CD4-positive, CD25-positive, alpha-beta regulatory T cell (primary cell): ENCODE results near the gene HSD17B4. TPM values are rescaled to one million over a fixed set of nuclear protein-coding genes. Genes with fewer than 3 reads are reported as not detected.

ENCODE experiments used
- ATAC-seq, 2 donors: fragments of 150-1000 bp; cut with Tn5 transposase; one replicate each; pipeline ENCODE4 v1.10.0; 2021; ENCODE audit warnings: low read depth in 2 of 2, moderate number of reproducible peaks in 2 of 2, moderate library complexity in 1 of 2
- DNase-seq, 3 donors: peaks; one replicate each; pipeline versions ENCODE4 v3.0.0 to v3.0.0-alpha.2; 2012 to 2022; ENCODE audit warnings: mixed read lengths in 1 of 3
- H3K27ac ChIP-seq: one replicate; pipeline ENCODE4 v1.7.0; 2013; ENCODE audit warnings: mild to moderate bottlenecking, low read length; ENCODE audit not compliant: insufficient read depth, poor library complexity, severe bottlenecking
- H3K27me3 ChIP-seq: one replicate; pipeline ENCODE4 v1.7.0; 2013; ENCODE audit warnings: low read length; ENCODE audit not compliant: control insufficient read depth, insufficient read depth
- H3K36me3 ChIP-seq: one replicate; pipeline ENCODE4 v1.7.0; 2013; ENCODE audit warnings: mild to moderate bottlenecking, low read length, moderate library complexity; ENCODE audit not compliant: control insufficient read depth, insufficient read depth
- H3K4me1 ChIP-seq: 2 replicates; pipeline ENCODE4 v1.7.0; 2013; ENCODE audit warnings: mild to moderate bottlenecking, low read length; ENCODE audit not compliant: insufficient read depth, control insufficient read depth, poor library complexity, severe bottlenecking
- H3K4me3 ChIP-seq: one replicate; pipeline ENCODE4 v1.7.0; 2013; ENCODE audit warnings: low read depth, mild to moderate bottlenecking, low read length, moderate library complexity
- H3K9me3 ChIP-seq, 2 experiments: 1 replicate in 1 of 2; 2 replicates in 1 of 2; pipeline ENCODE4 v1.7.0; 2013; ENCODE audit warnings: low read length in 2 of 2, mild to moderate bottlenecking in 1 of 2, moderate library complexity in 1 of 2; ENCODE audit not compliant: control insufficient read depth in 2 of 2
- H3K27ac Mint-ChIP-seq, 3 donors: one replicate each; pipeline ENCODE4 v1.8.0; 2020 to 2022; ENCODE audit warnings: mild to moderate bottlenecking in 3 of 3, mixed read lengths in 3 of 3, moderate library complexity in 2 of 3
- H3K27me3 Mint-ChIP-seq: one replicate; pipeline ENCODE4 v1.8.0; 2022; ENCODE audit warnings: mild to moderate bottlenecking, mixed read lengths
- H3K36me3 Mint-ChIP-seq: one replicate; pipeline ENCODE4 v1.8.0; 2020; ENCODE audit warnings: mixed read lengths
- H3K4me1 Mint-ChIP-seq, 4 donors: one replicate each; pipeline ENCODE4 v1.8.0; 2020 to 2022; ENCODE audit warnings: mixed read lengths in 4 of 4, mild to moderate bottlenecking in 1 of 4
- H3K4me3 Mint-ChIP-seq, 4 donors: one replicate each; pipeline ENCODE4 v1.8.0; 2020 to 2022; ENCODE audit warnings: mild to moderate bottlenecking in 4 of 4, mixed read lengths in 4 of 4, moderate library complexity in 3 of 4
- H3K9me3 Mint-ChIP-seq, 7 donors: one replicate each; pipeline ENCODE4 v1.8.0; 2020 to 2022; ENCODE audit warnings: mixed read lengths in 7 of 7, mild to moderate bottlenecking in 3 of 7, moderate library complexity in 2 of 7
- polyA plus RNA-seq, 4 donors: library from polyadenylated mRNA; unstranded; fragments of 300-500 nt; fragmentation: Illumina TruSeq; gene quantifications; one replicate each; pipeline ENCODE4 v1.2.3, GENCODE V29; 2021
- total RNA-seq: library from RNA; stranded (reverse); gene quantifications from one replicate; pipeline ENCODE4 v1.2.3, GENCODE V29; 2022

Gene HSD17B4
- total and polyA plus RNA-seq, 5 donors from 2014 or later: 31.3 to 73.3 (median 37.2) TPM

DNA sequence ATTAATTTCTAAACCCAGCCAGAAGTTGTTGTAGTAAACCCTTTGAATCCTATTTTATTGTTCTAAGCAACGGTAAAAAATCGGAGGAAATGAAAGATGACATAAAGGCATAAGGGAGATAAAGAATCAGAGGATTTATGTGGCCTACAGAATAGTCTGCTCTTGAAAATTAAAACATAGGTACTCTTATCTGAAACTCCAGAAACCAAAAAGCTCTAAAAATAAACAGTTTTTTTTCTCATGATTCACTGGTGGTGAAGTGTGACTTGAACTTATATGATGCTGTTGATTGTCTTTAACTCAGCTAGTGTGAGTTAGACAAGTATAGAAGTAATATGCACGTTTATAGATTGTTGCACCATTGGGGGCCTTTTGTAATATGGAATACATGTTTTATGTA lies 80.3 kb downstream of the HSD17B4 start:
- peaks cover 0 to 14% (median under 1%) of the 10 kb centered on the region in 4 donors for H3K4me1 Mint-ChIP-seq
- Histone ChIP-seq H3K4me3 (no peak overlapping the region), H3K4me1 (no peaks in the 10 kb centered on the region), H3K27me3 (no peaks in the 10 kb centered on the region), H3K9me3 (no peaks in the 10 kb centered on the region), H3K36me3 (peaks cover 20% of the 10 kb centered on the region), H3K27ac (no peak overlapping the region)
- no peaks in the 10 kb centered on the region for H3K27me3 Mint-ChIP-seq
- no peak for ATAC-seq
- H3K36me3 Mint-ChIP-seq: peaks cover 34% of the 10 kb centered on the region
- no peak overlapping the region for H3K4me3 Mint-ChIP-seq
- peaks cover 0 to 2% (median 0%) of the 10 kb centered on the region in 7 donors for H3K9me3 Mint-ChIP-seq
- H3K27ac Mint-ChIP-seq: no peak overlapping the region
- no peak for DNase-seq

DNA sequence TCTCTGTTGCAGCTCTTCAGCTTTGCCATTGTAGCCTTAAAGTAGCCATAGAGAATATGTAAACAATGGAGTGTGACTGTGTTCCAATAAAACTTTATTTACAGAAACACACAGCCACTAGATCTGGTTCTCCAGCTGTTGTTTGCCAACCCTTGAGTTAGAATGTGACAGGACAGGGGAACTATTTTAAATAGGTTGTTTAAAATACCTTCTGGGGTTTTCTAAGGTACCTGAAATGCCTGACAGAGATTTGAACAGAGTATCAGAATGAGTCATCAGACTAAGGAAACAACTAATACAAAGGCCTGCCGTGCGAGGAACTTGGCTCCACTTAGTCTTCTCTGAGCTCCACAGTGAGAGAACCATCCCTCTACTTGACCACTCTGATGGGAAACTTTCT lies 85.4 kb downstream of the HSD17B4 start:
- Histone ChIP-seq H3K36me3 (peaks cover 12% of the 10 kb centered on the region), H3K4me1 (no peaks in the 10 kb centered on the region), H3K9me3 (no peaks in the 10 kb centered on the region), H3K27ac (no peak overlapping the region), H3K4me3 (no peak overlapping the region), H3K27me3 (no peaks in the 10 kb centered on the region)
- no peak overlapping the region for H3K4me3 Mint-ChIP-seq
- H3K27ac Mint-ChIP-seq: no peak overlapping the region
- H3K36me3 Mint-ChIP-seq: peaks cover 45% of the 10 kb centered on the region
- no peaks in the 10 kb centered on the region for H3K27me3 Mint-ChIP-seq
- peak in 1 of 3 donors; percentile 60 for DNase-seq
- H3K9me3 Mint-ChIP-seq: peaks cover 0 to 2% (median 0%) of the 10 kb centered on the region in 7 donors
- peaks cover 0 to 23% (median 6%) of the 10 kb centered on the region in 4 donors for H3K4me1 Mint-ChIP-seq
- peak in 1 of 2 donors; percentile 25 for ATAC-seq

DNA sequence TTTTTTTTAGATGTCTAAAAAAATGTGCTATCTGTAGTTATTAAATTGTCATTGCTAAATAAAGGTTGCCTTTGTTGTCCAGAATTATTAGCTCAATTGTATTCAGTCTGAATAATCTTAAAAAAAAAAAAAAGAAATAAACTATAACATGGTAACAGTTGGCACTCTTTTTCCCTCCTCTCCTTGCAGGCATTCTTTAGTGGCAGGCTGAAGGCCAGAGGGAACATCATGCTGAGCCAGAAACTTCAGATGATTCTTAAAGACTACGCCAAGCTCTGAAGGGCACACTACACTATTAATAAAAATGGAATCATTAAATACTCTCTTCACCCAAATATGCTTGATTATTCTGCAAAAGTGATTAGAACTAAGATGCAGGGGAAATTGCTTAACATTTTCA lies 89.4 kb downstream of the HSD17B4 start:
- DNase-seq (no peak), ATAC-seq (no peak)
- H3K36me3 Mint-ChIP-seq: peaks cover 33% of the 10 kb centered on the region
- no peak overlapping the region for H3K4me3 Mint-ChIP-seq
- H3K4me3 ChIP-seq: no peak overlapping the region
- no peaks in the 10 kb centered on the region for H3K27me3 ChIP-seq
- no peaks in the 10 kb centered on the region for H3K9me3 ChIP-seq
- peaks cover 0 to 18% (median 6%) of the 10 kb centered on the region in 4 donors for H3K4me1 Mint-ChIP-seq
- no peaks in the 10 kb centered on the region for H3K4me1 ChIP-seq
- no peak overlapping the region for H3K27ac ChIP-seq
- H3K27me3 Mint-ChIP-seq: no peaks in the 10 kb centered on the region
- H3K27ac Mint-ChIP-seq: no peak overlapping the region
- peaks cover 9% of the 10 kb centered on the region for H3K36me3 ChIP-seq
- peaks cover 0 to 2% (median 0%) of the 10 kb centered on the region in 7 donors for H3K9me3 Mint-ChIP-seq

GRCh38 chr5:119551819-119552218 lies 99.5 kb downstream of the HSD17B4 start:
- Mint-ChIP-seq H3K36me3 (no peaks in the 10 kb centered on the region), H3K27me3 (no peaks in the 10 kb centered on the region), H3K27ac (no peak overlapping the region), H3K4me3 (no peak overlapping the region), H3K4me1 (no peaks in the 10 kb centered on the region), H3K9me3 (peaks cover 2 to 11% (median 6%) of the 10 kb centered on the region in 7 donors)
- Histone ChIP-seq H3K27ac (no peak overlapping the region), H3K4me3 (no peak overlapping the region), H3K36me3 (no peaks in the 10 kb centered on the region), H3K4me1 (no peaks in the 10 kb centered on the region), H3K9me3 (no peaks in the 10 kb centered on the region), H3K27me3 (no peaks in the 10 kb centered on the region)
- DNase-seq (no peak), ATAC-seq (no peak)

DNA sequence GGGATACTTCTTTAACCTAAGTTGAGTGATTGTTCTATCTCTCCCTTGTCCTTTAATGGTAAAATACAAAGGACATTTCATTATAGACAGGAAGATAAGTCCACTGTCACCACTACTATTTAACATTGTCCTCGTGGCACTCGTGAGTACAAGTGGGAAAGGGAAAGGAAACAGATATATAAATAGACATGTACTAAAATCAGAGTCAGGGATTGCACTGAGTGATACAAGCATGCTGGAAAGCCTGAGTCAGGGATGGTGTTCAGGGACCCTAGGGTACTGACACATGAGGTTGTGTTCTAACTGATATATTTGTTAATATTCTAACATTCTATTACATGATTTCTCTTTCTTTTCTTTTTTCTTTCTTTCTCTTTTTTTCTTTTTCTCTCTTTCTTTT lies 102.3 kb downstream of the HSD17B4 start:
- no peak overlapping the region for H3K4me3 Mint-ChIP-seq
- H3K36me3 Mint-ChIP-seq: peaks cover 4% of the 10 kb centered on the region
- Histone ChIP-seq H3K9me3 (no peaks in the 10 kb centered on the region), H3K27me3 (no peaks in the 10 kb centered on the region), H3K36me3 (no peaks in the 10 kb centered on the region), H3K4me1 (no peaks in the 10 kb centered on the region), H3K4me3 (no peak overlapping the region), H3K27ac (no peak overlapping the region)
- H3K27ac Mint-ChIP-seq: no peak overlapping the region
- no peaks in the 10 kb centered on the region for H3K4me1 Mint-ChIP-seq
- peaks cover 4% of the 10 kb centered on the region for H3K27me3 Mint-ChIP-seq
- no peak for ATAC-seq
- DNase-seq: no peak
- H3K9me3 Mint-ChIP-seq: peaks cover 3 to 28% (median 12%) of the 10 kb centered on the region in 7 donors

DNA sequence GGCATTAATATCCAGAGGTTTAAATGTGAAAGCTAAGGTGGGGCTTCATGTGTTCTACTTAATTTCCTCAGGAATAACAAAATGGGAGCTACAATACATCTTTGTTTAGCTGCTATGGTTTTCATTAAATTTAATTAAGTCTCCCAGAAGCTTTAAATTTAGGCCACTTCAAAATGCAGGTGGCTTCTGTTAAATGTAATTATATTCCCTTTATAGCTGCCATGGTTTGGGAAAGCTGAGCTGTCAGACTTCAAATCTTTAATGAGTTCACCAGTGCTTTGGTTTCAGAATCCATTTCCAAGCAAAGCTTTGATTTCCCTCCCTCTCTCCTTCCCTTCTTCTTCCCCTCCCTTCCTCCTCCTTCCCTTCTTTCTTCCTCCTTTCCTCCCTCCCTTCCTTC lies 118.6 kb downstream of the HSD17B4 start:
- no peaks in the 10 kb centered on the region for H3K27me3 ChIP-seq
- Mint-ChIP-seq H3K27ac (peak overlapping the region in 1 of 3 donors; percentile 48), H3K27me3 (no peaks in the 10 kb centered on the region), H3K9me3 (no peaks in the 10 kb centered on the region), H3K36me3 (no peaks in the 10 kb centered on the region), H3K4me1 (no peaks in the 10 kb centered on the region), H3K4me3 (no peak overlapping the region)
- no peak overlapping the region for H3K4me3 ChIP-seq
- ATAC-seq: no peak
- no peaks in the 10 kb centered on the region for H3K9me3 ChIP-seq
- no peak overlapping the region for H3K27ac ChIP-seq
- DNase-seq: no peak
- H3K4me1 ChIP-seq: no peaks in the 10 kb centered on the region
- no peaks in the 10 kb centered on the region for H3K36me3 ChIP-seq

GRCh38 chr5:119578937-119579336 lies 126.6 kb downstream of the HSD17B4 start:
- Mint-ChIP-seq H3K36me3 (no peaks in the 10 kb centered on the region), H3K27ac (no peak overlapping the region), H3K4me1 (no peaks in the 10 kb centered on the region), H3K9me3 (peaks cover 0 to 3% (median 0%) of the 10 kb centered on the region in 7 donors), H3K4me3 (no peak overlapping the region), H3K27me3 (peaks cover 24% of the 10 kb centered on the region)
- peak in 1 of 2 donors; percentile 34 for ATAC-seq
- H3K4me3 ChIP-seq: no peak overlapping the region
- H3K4me1 ChIP-seq: no peaks in the 10 kb centered on the region
- no peak overlapping the region for H3K27ac ChIP-seq
- no peaks in the 10 kb centered on the region for H3K9me3 ChIP-seq
- H3K36me3 ChIP-seq: no peaks in the 10 kb centered on the region
- peak in 1 of 3 donors; percentile 59 for DNase-seq
- H3K27me3 ChIP-seq: no peaks in the 10 kb centered on the region

DNA sequence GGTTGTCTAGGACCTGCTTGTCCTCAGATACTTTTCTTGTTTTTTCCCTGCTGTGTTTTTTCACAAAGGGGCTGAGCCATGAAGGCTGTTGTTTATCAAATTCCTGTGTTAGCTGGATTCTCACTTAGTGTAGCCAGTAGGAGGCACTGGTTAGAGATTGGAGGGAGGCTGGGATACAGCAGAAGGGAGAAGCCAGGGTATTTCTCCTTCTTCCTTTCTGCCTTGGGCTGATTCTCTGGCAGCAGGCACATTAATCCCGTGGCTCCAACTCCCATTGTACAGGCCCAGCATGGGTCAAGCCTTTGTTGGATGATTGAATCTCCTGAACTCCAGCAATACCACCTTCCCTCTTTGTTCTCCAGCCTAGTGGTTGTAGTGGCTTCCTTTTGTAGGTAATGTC lies 130.7 kb downstream of the HSD17B4 start:
- Histone ChIP-seq H3K36me3 (no peaks in the 10 kb centered on the region), H3K4me1 (no peaks in the 10 kb centered on the region), H3K27ac (no peak overlapping the region), H3K9me3 (no peaks in the 10 kb centered on the region), H3K4me3 (no peak overlapping the region), H3K27me3 (no peaks in the 10 kb centered on the region)
- ATAC-seq (no peak), DNase-seq (no peak)
- Mint-ChIP-seq H3K36me3 (no peaks in the 10 kb centered on the region), H3K9me3 (peaks cover 0 to 5% (median 0%) of the 10 kb centered on the region in 7 donors), H3K4me3 (no peak overlapping the region), H3K27me3 (peaks cover 24% of the 10 kb centered on the region), H3K27ac (no peak overlapping the region), H3K4me1 (no peaks in the 10 kb centered on the region)
